Nucleus accumbens (tissue), 56 donors: Measurements from ENCODE around the gene B3GNT9.

Source experiments
- DNase-seq, 56 donors: peaks; one replicate each; lab custom pipeline; 2025; lab: John Stamatoyannopoulos, UW

The B3GNT9 gene

DNA sequence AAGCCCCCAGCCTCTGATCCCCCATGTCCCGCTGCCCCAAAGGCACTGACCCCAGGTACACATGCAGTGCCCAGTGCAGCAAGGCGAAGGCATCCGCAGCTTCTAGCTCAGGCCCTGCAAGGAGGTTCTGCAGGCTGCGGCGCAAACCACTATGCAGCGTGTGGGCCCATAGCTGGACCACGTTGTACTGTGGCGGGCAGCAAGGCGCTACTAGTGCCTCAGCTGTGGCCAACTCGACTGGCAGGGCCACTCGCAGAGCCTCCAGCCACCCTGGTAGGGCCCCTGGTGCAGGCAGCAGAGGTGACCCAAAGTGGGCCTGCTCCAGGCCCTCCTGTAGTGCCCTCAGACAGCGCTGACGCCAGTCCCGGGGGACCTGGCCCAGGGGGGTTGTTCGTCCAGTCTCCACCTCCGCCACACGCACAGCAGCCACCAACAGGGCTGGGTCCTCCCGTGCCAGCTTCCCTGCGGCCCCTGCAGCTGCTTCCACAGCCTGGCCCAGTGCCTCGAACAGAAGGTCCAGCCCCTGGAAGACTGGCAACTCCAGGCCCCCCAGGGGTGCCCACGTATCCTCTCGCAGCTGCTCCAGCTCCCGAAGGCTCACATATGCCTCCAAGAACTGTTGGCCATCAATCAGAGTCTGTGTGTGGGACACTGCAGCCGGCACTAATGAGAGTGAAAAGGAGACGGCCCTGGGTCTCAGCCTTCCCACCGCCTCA, 36.5 kb upstream of the B3GNT9 start:
- no peak for DNase-seq

DNA sequence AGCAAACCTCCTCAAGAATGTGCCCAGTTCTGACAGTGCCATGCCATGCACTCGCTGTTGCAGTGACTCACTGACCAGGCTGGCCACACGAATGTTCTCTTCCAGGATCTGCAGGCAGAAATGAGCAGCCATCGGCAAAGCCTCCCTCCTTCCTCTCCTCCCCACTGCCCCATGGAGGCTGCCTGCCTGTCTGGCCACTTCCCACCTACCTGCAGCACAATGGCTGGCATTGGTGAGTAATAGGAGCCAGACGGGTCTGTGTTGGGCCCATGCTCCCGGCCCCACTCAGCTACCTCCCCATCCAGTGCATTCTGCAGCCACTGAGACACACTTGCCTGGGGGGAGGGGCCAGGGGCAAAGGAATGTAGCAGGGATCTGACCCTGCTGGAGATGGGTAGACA, 35.8 kb upstream of the B3GNT9 start:
- DNase-seq = no peak

DNA sequence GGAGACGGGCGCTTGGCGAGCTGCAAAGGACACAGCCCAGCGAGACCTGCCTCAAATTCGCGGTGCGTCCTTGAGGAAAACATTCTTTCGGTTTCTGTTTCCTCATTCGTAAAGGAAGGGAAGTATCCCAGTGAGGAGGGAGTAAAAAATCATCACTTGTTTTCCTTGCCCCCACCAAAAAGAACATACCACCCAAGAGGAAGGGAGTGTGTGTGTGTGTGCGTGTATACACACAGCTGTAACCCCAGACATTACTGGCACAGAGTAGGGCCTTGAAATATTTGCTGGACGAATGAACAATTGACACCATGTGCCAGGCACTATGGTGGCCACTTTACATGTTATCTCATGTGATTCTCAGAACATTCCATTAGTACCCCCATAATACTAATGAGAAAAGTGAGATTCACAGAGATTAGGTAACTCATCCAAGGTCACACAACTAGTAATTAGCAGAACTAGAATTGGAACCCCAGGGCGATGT, 34.9 kb upstream of the B3GNT9 start:
- DNase-seq = no peak

GRCh38 chr16:67184995-67185650, 34.3 kb upstream of the B3GNT9 start:
- DNase-seq = peak in 52 of 56 donors; percentile 14 to 91 (median 64)

- peak in 1 of 56 donors; percentile 75 for DNase-seq
Measured at GRCh38 chr16:67184453-67184994, 33.7 kb upstream of the B3GNT9 start.

GRCh38 chr16:67183627-67184452, 33.0 kb upstream of the B3GNT9 start, which contains the start of gene MATCAP1:
MATCAP1 (minus strand) TSS chr16:67183963; CDS start chr16:67180610, 3,353 bp downstream.
- peak; percentile 79 to 97 (median 93) for DNase-seq

GRCh38 chr16:67183284-67183626, 32.5 kb upstream of the B3GNT9 start:
- no peak for DNase-seq

- no peak for DNase-seq
Measured at GRCh38 chr16:67182288-67182687, 31.5 kb upstream of the B3GNT9 start.

GRCh38 chr16:67181346-67181745, 30.5 kb upstream of the B3GNT9 start:
- no peak for DNase-seq

GRCh38 chr16:67180166-67180565, 29.4 kb upstream of the B3GNT9 start:
- no peak for DNase-seq

DNA sequence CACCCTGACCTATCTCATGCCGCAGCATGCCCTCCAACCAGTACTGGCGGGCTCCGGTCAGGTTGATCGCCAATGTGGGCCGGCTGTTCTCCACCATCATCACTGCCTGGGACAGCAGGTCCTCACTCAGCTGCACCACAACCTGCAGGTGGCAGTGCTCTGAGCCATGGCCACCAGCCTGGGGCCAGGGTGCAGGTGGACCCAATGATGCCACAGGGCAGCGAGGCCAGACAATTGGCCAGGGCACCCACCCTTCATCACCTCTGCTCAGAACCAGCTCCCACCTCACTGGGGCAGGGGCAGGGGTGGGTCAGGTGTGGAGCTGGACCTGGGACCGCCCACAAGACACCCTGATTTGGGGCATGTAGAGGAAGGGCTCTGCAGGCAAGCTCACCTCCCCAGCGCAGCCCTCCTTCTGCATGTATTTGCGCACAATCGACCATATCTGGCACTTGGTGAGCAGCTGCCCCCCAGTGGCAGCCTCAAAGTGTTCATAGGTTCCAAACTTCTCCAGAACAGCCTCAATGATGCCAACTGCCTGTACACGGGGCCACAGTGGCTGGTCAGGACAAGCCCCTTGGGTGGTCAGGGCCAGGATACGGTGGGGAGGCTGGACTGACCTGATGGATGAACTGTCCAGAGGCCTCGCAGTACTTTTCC, 28.8 kb upstream of the B3GNT9 start:
- DNase-seq = no peak

GRCh38 chr16:67177743-67178699, 27.2 kb upstream of the B3GNT9 start:
- peak in 32 of 56 donors; percentile 27 to 83 (median 46) for DNase-seq

- DNase-seq = no peak
Measured at GRCh38 chr16:67176662-67177061, 25.9 kb upstream of the B3GNT9 start.

- no peak for DNase-seq
Measured at GRCh38 chr16:67174706-67175231, 24.0 kb upstream of the B3GNT9 start.

- DNase-seq = peak in 55 of 56 donors; percentile 20 to 91 (median 70)
Measured at GRCh38 chr16:67173808-67174705, 23.3 kb upstream of the B3GNT9 start.

DNA sequence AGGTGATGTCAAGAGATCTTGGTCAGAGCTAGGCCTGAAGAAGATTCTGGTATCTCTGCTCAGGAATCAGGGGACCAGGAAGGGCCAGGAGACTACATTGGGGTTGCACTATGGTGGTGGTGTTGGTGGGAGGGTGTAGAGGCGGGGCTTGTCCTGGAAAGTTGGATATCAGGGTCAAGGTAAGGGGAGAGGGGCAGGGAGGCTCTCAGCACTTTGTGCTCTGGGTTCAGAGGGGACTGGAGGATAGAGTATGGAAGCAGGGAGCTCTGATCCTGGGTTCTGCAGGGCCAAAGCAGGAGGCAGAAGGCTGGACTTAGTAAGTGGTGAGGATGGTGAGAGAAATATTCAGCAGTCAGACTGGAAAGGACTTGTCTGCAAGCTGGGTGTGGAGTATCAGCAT, 22.5 kb upstream of the B3GNT9 start:
- no peak for DNase-seq

- DNase-seq = peak in 3 of 56 donors; percentile 33 to 61 (median 39)
Measured at GRCh38 chr16:67170949-67171649, 20.3 kb upstream of the B3GNT9 start.
